ENCODE measurements around the gene ARID1B.

- TF ChIP-seq CTCF (IDR thresholded peaks at IDR 0.05) (no peak), POLR2A (IDR thresholded peaks at IDR 0.05) (no peak)
Measured at GRCh38 chr6:156832669-156833068, 55.5 kb downstream of the ARID1B start.
